ENCODE data around the gene AGPAT2.

AGPAT2 gene

DNA sequence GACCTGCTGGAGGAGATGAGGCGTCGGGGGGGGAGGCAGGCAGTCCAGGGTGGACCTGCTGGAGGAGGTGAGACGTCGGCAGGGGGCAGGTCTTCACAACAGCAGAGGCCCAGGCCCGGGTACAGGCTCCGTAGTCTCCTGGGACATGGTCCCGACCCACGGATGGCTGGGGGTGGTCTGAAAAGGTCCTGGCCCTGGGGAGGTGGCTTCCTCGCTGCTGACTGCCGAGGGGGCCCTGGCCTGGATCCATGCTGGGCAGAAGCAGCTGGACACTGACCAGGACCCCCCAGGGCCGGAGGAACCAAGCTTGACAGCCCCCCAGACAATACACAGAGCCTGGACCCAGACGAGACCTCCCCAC is 16.0 kb downstream of the AGPAT2 start:
- DNase-seq (ENCODE audit: low spot score), result no peak
- TF ChIP-seq, protein P1, sequence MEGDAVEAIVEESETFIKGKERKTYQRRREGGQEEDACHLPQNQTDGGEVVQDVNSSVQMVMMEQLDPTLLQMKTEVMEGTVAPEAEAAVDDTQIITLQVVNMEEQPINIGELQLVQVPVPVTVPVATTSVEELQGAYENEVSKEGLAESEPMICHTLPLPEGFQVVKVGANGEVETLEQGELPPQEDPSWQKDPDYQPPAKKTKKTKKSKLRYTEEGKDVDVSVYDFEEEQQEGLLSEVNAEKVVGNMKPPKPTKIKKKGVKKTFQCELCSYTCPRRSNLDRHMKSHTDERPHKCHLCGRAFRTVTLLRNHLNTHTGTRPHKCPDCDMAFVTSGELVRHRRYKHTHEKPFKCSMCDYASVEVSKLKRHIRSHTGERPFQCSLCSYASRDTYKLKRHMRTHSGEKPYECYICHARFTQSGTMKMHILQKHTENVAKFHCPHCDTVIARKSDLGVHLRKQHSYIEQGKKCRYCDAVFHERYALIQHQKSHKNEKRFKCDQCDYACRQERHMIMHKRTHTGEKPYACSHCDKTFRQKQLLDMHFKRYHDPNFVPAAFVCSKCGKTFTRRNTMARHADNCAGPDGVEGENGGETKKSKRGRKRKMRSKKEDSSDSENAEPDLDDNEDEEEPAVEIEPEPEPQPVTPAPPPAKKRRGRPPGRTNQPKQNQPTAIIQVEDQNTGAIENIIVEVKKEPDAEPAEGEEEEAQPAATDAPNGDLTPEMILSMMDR (IDR thresholded peaks at IDR 0.05; ENCODE audit: extremely low read depth, insufficient read depth, missing control alignments), result no peak
- in situ Hi-C loops (cut with MboI; ENCODE audit: low pct_unique_long_range_greater_than_20kb, low sequenced_read_pairs, unreplicated experiment), result no loop called here

DNA sequence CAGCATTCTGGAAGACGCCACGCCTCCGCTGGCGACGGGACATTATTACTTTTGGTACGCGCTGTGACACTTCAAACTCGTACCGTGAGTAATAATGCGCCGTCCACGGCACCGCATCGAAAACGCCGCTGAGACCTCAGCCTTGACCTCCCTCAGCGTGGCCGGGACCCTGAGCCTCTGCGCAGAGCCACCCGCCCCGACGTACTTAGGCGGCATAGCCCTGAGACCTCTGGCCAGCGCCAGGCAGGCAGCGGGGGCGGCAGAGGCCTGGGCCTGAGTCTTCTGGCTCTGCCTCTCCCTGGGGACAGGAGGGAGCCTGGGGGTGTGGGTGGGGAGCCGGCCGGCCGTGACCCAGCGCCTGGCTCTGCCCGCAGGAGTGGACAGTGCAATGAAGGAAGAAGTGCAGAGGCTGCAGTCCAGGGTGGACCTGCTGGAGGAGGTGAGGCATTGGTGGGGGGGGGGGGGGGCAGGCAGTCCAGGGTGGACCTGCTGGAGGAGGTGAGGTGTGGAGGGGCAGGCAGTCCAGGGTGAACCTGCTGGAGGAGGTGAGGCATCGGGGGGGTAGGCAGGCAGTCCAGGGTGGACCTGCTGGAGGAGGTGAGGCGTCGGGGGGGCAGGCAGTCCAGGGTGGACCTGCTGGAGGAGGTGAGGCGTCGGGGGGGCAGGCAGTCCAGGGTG is 16.5 kb downstream of the AGPAT2 start:
- no peak for DNase-seq (ENCODE audit: low spot score)
- in situ Hi-C loops (cut with MboI; ENCODE audit: low pct_unique_long_range_greater_than_20kb, low sequenced_read_pairs, unreplicated experiment), result no loop called here
- TF ChIP-seq, protein P1 (IDR thresholded peaks at IDR 0.05; ENCODE audit: extremely low read depth, insufficient read depth, missing control alignments), result no peak

DNA sequence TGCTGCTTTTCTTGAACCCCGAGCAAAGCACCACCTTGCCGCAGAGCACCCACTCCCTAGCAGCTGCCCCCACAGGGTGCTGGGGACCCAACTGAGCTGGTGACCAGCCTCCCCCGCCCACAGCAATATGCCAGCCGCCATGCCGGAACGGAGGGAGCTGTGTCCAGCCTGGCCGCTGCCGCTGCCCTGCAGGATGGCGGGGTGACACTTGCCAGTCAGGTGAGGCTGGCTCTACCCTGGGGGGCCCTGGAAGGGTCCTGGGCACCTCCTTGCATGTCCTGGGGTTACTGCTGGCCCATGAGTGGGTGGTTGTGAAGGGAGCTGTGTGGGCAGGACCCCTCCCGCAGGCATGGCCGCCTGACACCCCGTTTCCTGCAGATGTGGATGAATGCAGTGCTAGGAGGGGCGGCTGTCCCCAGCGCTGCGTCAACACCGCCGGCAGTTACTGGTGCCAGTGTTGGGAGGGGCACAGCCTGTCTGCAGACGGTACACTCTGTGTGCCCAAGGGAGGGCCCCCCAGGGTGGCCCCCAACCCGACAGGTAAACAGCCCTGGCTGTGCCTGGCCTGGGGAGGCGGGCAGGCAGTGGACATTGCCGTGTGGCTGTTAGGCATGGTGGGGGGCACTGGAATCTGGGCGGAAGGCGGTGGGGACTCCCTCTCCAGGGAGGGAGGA is 17.3 kb downstream of the AGPAT2 start:
- in situ Hi-C loops (cut with MboI; ENCODE audit: low pct_unique_long_range_greater_than_20kb, low sequenced_read_pairs, unreplicated experiment), result no loop called here

DNA sequence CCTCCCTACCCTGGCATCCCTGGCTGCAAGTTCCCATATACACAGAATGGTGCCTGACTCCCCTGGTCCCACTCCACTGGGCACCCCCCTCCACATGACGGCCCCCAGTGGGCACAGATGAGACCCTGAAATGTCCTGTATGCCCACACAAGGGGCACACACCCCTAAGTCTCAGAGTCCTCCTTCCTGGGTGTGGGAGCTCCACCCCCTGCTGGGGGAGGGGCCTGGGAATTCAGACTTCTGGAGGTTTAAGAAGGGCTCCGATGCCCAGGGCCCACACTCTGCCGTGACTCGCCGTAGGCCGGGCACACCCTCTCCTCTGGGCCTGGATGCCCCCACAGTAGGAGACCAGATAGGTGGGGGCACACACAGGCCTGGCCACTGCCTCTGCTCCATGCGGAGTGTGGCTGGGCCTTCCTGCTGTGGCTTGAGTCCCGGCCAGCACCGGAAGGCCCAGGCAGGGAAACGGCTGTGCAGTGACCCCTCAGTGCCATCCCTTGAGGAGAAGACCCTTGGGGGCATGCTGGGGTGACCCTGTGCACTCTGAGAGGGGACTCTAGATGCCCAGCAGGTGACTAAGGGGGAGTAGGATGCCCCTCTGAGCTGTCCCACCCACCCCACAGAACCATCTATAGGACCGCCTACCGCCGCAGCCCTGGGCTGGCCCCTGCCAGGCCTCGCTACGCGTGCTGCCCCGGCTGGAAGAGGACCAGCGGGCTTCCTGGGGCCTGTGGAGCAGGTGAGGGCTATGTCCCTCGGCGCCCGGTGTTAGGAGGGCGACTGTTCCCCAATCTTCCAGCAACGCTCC is 18.1 kb downstream of the AGPAT2 start:
- no peak for DNase-seq (ENCODE audit: low spot score)
- TF ChIP-seq, protein P1 (IDR thresholded peaks at IDR 0.05; ENCODE audit: extremely low read depth, insufficient read depth, missing control alignments), result no peak
- in situ Hi-C loops (cut with MboI; ENCODE audit: low pct_unique_long_range_greater_than_20kb, low sequenced_read_pairs, unreplicated experiment), result no loop called here

More for the DNA sequence above, 17.3 kb downstream of the AGPAT2 start:
- DNase-seq (ENCODE audit: low spot score), result no peak
- TF ChIP-seq, protein P1 (IDR thresholded peaks at IDR 0.05; ENCODE audit: extremely low read depth, insufficient read depth, missing control alignments), result no peak

DNA sequence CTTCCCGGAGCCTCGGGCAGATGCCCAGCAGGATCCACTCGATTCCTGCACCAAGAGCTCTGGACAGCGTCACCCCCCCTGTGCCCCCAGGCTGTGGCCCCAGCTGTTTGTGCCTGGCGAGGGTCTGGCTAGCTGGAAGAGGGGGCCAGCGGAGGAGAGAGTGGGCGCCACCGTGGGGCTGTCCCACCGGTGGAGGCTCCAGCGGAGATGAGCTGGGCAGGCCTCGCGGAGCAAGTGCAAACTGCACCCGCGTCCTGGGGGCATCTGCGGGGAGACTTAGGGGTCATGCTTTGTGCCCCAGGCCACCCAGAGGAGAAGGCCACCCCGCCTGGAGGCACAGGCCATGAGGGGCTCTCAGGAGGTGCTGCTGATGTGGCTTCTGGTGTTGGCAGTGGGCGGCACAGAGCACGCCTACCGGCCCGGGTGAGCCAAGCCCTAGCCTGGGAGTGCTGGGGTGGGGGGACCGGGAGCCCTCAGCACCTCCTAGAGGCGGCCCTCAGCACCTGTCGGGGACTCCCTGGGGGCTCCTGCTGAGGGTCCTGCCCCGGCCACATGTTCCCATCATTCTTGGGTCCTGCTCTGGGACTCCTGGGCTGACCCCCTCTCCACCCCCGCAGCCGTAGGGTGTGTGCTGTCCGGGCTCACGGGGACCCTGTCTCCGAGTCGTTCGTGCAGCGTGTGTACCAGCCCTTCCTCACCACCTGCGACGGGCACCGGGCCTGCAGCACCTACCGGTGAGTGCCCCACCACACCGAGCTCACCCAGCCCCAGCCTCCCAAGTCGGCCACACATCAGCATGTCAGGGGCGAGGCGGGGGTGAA is 19.1 kb downstream of the AGPAT2 start:
- in situ Hi-C loops (cut with MboI; ENCODE audit: low pct_unique_long_range_greater_than_20kb, low sequenced_read_pairs, unreplicated experiment), result no loop called here
- TF ChIP-seq, protein P1 (IDR thresholded peaks at IDR 0.05; ENCODE audit: extremely low read depth, insufficient read depth, missing control alignments), result no peak
- no peak for DNase-seq (ENCODE audit: low spot score)

All from GM13977 (cell line).